GM12872 (cell line): Measurements from ENCODE around the gene GRB10.

Source experiments
- CTCF ChIP-seq: IDR thresholded peaks from 3 replicates; pipeline ENCODE4 v1.5.1; 2011; ENCODE audit warnings: low read depth, mild to moderate bottlenecking, low read length, moderate library complexity; ENCODE audit not compliant: insufficient read depth

GRB10 gene

GRCh38 chr7:50723888-50724287 lies 58.8 kb downstream of the GRB10 start:
- TF ChIP-seq CTCF, result no peak

GRCh38 chr7:50723173-50723572 lies 59.5 kb downstream of the GRB10 start:
- no peak for TF ChIP-seq CTCF

GRCh38 chr7:50721661-50722259 lies 60.9 kb downstream of the GRB10 start:
- TF ChIP-seq CTCF, result no peak

- no peak for TF ChIP-seq CTCF
These were observed 61.5 kb downstream of the GRB10 start for GRCh38 chr7:50721160-50721559.

- no peak for TF ChIP-seq CTCF
These were observed 62.4 kb downstream of the GRB10 start for GRCh38 chr7:50720295-50720694.

GRCh38 chr7:50718876-50719275 lies 63.8 kb downstream of the GRB10 start:
- no peak for TF ChIP-seq CTCF

- no peak for TF ChIP-seq CTCF
These were observed 64.4 kb downstream of the GRB10 start for GRCh38 chr7:50718311-50718710.

GRCh38 chr7:50717181-50717580 lies 65.5 kb downstream of the GRB10 start:
- TF ChIP-seq CTCF, result no peak
